ENCODE results near the gene ZMYM4.

The ZMYM4 gene

DNA sequence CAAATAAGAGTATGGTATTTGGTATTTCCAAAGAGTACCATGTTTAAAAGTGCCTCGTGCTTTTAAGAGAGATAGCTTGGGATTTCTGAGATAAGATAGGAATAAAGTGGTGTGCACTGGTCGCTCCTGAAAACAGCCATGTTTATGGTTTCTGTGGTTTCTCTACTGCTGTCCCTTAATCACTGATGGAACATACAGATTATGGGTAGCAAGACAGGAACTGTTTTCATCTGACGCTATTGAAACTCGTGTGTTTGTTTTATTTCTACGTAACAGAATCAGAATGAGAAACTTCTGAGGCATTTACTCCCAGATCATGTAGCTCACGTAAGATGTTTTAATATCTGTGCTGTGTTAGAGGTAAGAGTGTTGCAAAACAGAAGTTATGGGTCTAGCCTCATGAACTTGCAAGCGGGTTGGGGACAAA lies 162.7 kb downstream of the ZMYM4 start:
- TF ChIP-seq, protein P1, sequence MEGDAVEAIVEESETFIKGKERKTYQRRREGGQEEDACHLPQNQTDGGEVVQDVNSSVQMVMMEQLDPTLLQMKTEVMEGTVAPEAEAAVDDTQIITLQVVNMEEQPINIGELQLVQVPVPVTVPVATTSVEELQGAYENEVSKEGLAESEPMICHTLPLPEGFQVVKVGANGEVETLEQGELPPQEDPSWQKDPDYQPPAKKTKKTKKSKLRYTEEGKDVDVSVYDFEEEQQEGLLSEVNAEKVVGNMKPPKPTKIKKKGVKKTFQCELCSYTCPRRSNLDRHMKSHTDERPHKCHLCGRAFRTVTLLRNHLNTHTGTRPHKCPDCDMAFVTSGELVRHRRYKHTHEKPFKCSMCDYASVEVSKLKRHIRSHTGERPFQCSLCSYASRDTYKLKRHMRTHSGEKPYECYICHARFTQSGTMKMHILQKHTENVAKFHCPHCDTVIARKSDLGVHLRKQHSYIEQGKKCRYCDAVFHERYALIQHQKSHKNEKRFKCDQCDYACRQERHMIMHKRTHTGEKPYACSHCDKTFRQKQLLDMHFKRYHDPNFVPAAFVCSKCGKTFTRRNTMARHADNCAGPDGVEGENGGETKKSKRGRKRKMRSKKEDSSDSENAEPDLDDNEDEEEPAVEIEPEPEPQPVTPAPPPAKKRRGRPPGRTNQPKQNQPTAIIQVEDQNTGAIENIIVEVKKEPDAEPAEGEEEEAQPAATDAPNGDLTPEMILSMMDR (IDR thresholded peaks at IDR 0.05; ENCODE audit: insufficient read depth, low read length, poor library complexity, severe bottlenecking), result no peak
- no peak for DNase-seq (ENCODE audit: extremely low read depth, insufficient read length)
- H3K36me3 ChIP-seq (ENCODE audit: control insufficient read depth, insufficient read depth, low read length), result peaks cover 28% of the 10 kb centered on the region
- no peaks in the 10 kb centered on the region for H3K27me3 ChIP-seq (replicated peaks; ENCODE audit: control insufficient read depth, insufficient read depth, low read length)
- H3K4me3 ChIP-seq (replicated peaks; ENCODE audit: low read depth, low read length), result no peak overlapping the region

DNA sequence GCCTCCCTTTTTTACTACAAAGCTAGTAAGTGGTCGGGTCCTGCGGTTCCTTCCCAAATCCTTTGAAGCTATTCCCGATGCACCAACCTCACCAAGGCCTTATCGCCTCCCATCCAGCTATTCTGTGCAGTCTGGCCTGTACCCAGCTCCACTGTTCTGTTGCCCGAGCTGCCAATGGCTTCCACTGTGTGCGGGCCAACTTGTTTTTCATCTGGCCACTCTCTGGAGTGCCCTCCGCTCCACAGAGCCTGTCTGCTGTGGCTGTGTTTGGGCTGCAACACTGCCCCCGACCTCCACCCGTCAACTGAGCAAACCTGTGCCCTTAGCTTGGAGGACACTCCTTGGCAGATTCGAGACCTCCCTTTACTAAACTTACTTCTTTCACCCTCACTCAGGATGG lies 163.7 kb downstream of the ZMYM4 start:
- peaks cover 37% of the 10 kb centered on the region for H3K36me3 ChIP-seq (ENCODE audit: control insufficient read depth, insufficient read depth, low read length)
- no peak for DNase-seq (ENCODE audit: extremely low read depth, insufficient read length)
- TF ChIP-seq, protein P1 (IDR thresholded peaks at IDR 0.05; ENCODE audit: insufficient read depth, low read length, poor library complexity, severe bottlenecking), result no peak
- no peak overlapping the region for H3K4me3 ChIP-seq (replicated peaks; ENCODE audit: low read depth, low read length)
- H3K27me3 ChIP-seq (replicated peaks; ENCODE audit: control insufficient read depth, insufficient read depth, low read length), result no peaks in the 10 kb centered on the region

DNA sequence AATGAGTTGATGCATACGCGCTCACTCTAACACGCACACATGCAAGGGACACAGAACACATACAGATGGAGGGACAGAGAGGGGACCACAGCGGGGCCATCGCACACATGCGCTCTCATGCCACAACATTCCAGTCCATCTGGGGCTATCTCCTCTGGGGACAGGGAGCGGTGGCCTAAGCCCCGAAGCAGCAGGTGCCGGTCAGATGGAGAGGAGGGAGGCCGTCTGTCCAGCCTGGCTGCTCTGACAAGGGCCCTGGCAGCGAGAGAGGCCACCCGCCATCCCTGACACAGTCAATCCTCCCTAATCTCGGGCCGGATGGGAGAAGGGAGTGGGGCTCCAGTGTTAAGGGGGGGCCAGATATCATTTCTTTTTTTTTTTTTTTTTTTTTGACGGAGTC lies 165.2 kb downstream of the ZMYM4 start:
- peaks cover 37% of the 10 kb centered on the region for H3K36me3 ChIP-seq (ENCODE audit: control insufficient read depth, insufficient read depth, low read length)
- no peaks in the 10 kb centered on the region for H3K27me3 ChIP-seq (replicated peaks; ENCODE audit: control insufficient read depth, insufficient read depth, low read length)
- TF ChIP-seq, protein P1 (IDR thresholded peaks at IDR 0.05; ENCODE audit: insufficient read depth, low read length, poor library complexity, severe bottlenecking), result no peak
- DNase-seq (ENCODE audit: extremely low read depth, insufficient read length), result no peak
- no peak overlapping the region for H3K4me3 ChIP-seq (replicated peaks; ENCODE audit: low read depth, low read length)

DNA sequence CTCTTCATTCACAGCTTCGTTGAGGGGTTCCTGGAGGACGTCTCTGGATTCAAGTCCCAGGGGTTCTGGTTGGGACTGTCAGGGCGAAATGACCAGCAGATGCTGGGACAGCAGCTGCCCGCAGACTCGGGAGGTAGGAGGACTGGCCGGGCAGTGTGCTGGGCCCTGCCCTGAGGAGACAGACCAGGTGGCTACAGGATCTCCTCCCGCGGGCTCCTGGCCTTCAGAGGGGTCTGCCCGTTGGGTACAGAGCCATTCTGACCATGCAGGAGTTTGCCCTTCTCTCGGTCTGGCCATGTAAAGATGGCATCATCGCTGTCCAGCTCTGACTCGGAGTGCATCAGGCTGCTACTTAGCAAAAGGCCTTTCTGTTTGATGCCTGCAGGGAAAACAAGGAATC lies 166.2 kb downstream of the ZMYM4 start:
- no peak for DNase-seq (ENCODE audit: extremely low read depth, insufficient read length)
- no peak overlapping the region for H3K4me3 ChIP-seq (replicated peaks; ENCODE audit: low read depth, low read length)
- TF ChIP-seq, protein P1 (IDR thresholded peaks at IDR 0.05; ENCODE audit: insufficient read depth, low read length, poor library complexity, severe bottlenecking), result no peak
- H3K27me3 ChIP-seq (replicated peaks; ENCODE audit: control insufficient read depth, insufficient read depth, low read length), result no peaks in the 10 kb centered on the region
- H3K36me3 ChIP-seq (ENCODE audit: control insufficient read depth, insufficient read depth, low read length), result peaks cover 43% of the 10 kb centered on the region

DNA sequence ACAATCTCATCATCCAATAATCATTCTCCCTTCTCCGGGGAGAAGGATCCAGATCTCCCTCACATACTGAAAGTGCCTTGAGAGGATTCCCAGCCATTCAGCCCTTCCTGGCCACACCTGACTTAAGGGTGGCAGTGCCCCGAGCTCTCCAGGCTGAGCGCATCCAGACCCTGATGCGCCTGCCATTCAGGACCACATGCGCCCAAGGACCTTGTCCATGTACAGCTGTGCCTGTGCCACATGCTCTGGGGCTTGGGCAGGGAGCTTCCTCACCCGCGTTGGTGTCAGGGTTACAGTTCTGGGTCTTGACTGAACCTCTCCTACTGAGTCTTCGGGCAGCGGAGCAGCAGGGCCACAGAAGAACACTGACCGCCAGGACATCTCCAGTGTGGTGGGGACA lies 167.6 kb downstream of the ZMYM4 start:
- Histone ChIP-seq H3K36me3 (ENCODE audit: control insufficient read depth, insufficient read depth, low read length) (peaks cover 50% of the 10 kb centered on the region), H3K27me3 (replicated peaks; ENCODE audit: control insufficient read depth, insufficient read depth, low read length) (no peaks in the 10 kb centered on the region), H3K4me3 (replicated peaks; ENCODE audit: low read depth, low read length) (no peak overlapping the region)
- DNase-seq (ENCODE audit: extremely low read depth, insufficient read length), result no peak
- TF ChIP-seq, protein P1 (IDR thresholded peaks at IDR 0.05; ENCODE audit: insufficient read depth, low read length, poor library complexity, severe bottlenecking), result no peak

DNA sequence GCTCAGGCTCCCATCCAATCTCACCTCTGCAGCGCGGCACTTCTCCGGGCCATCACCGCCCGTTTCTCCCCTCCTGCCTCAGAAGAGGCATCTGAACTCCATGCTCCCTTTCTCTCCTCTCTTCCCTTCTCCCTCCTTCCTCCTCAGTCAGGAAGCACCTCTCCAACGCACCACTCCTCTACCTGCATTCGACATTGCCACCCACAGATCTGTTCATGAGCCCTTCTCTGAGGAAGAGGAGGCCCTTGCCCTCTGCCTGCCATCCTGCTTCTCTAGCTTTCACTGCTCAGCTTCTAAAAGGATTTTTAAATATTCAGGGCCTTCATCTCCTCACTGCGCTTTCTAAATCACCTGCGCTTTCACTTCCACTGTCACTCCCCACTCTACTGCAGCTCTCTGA lies 168.7 kb downstream of the ZMYM4 start:
- TF ChIP-seq, protein P1 (IDR thresholded peaks at IDR 0.05; ENCODE audit: insufficient read depth, low read length, poor library complexity, severe bottlenecking), result no peak
- H3K36me3 ChIP-seq (ENCODE audit: control insufficient read depth, insufficient read depth, low read length), result peaks cover 50% of the 10 kb centered on the region

More for the DNA sequence above, 168.7 kb downstream of the ZMYM4 start:
- H3K4me3 ChIP-seq (replicated peaks; ENCODE audit: low read depth, low read length), result no peak overlapping the region
- no peak for DNase-seq (ENCODE audit: extremely low read depth, insufficient read length)
- no peaks in the 10 kb centered on the region for H3K27me3 ChIP-seq (replicated peaks; ENCODE audit: control insufficient read depth, insufficient read depth, low read length)

Measured in GM06990 (cell line).